Kidney (tissue), 14 donors: ENCODE measurements around the gene RAB33A. TPM values are rescaled to one million over a fixed set of nuclear protein-coding genes. Genes with fewer than 3 reads are reported as not detected.
"Not testable (repeated sequence)": the region's sequence is repeated elsewhere in the genome, so short reads cannot be mapped to it uniquely, and the experiment has no call there.

Experiments
- DNase-seq, 5 donors: peaks; one replicate each; pipeline ENCODE4 v3.0.0-alpha.2; 2013 to 2020
- FAIRE-seq: peaks from 2 replicates; lab custom pipeline; 2012; peaks lifted over from hg19 to GRCh38; lab: Jason Lieb, UNC
- H3K27ac ChIP-seq, 2 donors: one replicate each; pipeline ENCODE4 v1.7.0; 2013; ENCODE audit warnings: low read depth in 2 of 2, low read length in 2 of 2, inconsistent platforms in 1 of 2
- H3K27me3 ChIP-seq: one replicate; pipeline ENCODE4 v1.7.1; 2013; ENCODE audit warnings: low read length, inconsistent platforms; ENCODE audit not compliant: control insufficient read depth, insufficient read depth
- H3K36me3 ChIP-seq, 3 donors: one replicate each; pipeline versions ENCODE4 v1.7.0 to v1.7.1; 2013; ENCODE audit warnings: low read length in 3 of 3, control low read depth in 1 of 3, inconsistent platforms in 1 of 3; ENCODE audit not compliant: insufficient read depth in 3 of 3, control insufficient read depth in 2 of 3
- H3K4me1 ChIP-seq, 3 donors: one replicate each; pipeline versions ENCODE4 v1.7.0 to v1.7.1; 2013; ENCODE audit warnings: low read length in 3 of 3, inconsistent platforms in 1 of 3, low read depth in 1 of 3; ENCODE audit not compliant: control insufficient read depth in 2 of 3, insufficient read depth in 2 of 3
- H3K4me3 ChIP-seq, 3 donors: one replicate each; pipeline versions ENCODE4 v1.7.0 to v1.8.1; 2013; ENCODE audit warnings: low read length in 3 of 3, control low read depth in 1 of 3, inconsistent platforms in 1 of 3
- H3K9ac ChIP-seq, 3 donors: one replicate each; pipeline versions ENCODE4 v1.7.0 to v1.7.1; 2013; ENCODE audit warnings: low read length in 3 of 3, control low read depth in 1 of 3, inconsistent platforms in 1 of 3
- H3K9me3 ChIP-seq, 3 donors: one replicate each; pipeline versions ENCODE4 v1.7.0 to v1.7.1; 2013; ENCODE audit warnings: low read length in 3 of 3, control low read depth in 1 of 3, inconsistent platforms in 1 of 3; ENCODE audit not compliant: control insufficient read depth in 2 of 3, insufficient read depth in 1 of 3
- intact Hi-C: fragments of 100-400 bp; cut with DNase I; formaldehyde crosslinking; loops from one replicate; pipeline ENCODE4 v1.11.1; 2022
- polyA plus RNA-seq: library from polyadenylated mRNA; stranded (reverse); fragments of 350-450 nt; fragmentation: Illumina TruSeq; extraction: RNeasy Lipid Tissue Mini Kit (QIAGEN cat#74804); gene quantifications from one replicate; pipeline ENCODE4 v1.2.3, GENCODE V29; 2014; ENCODE audit warnings: low read depth, low replicate concordance; ENCODE audit not compliant: insufficient read depth
- total RNA-seq: library from RNA; stranded (reverse); fragmentation: NEBNext Ultra II Directional; extraction: Animal tissue kit (Norgen Biotek cat#: 25700); gene quantifications from one replicate; pipeline ENCODE4 v1.2.1, GENCODE V29; 2021
- TF ChIP-seq, protein P1 (sequence below): IDR thresholded peaks from 3 replicates; pipeline ENCODE4 v1.5.1; 2012; ENCODE audit warnings: mild to moderate bottlenecking, moderate library complexity, borderline replicate concordance; ENCODE audit not compliant: insufficient read depth; ENCODE audit errors: extremely low read depth
- donor health status: control.
- donor health status: control.
- donor health status: control.
- donor health status: control.
- donor health status: control.
- donor health status: DM: yes; HTN: yes; CAD: no.
- donor health status: Normal renal cell carcinoma (clear cell type).

Gene RAB33A
- total and polyA plus RNA-seq, 2 donors from 2014 or later = 2.9 TPM; not detected in 1

DNA sequence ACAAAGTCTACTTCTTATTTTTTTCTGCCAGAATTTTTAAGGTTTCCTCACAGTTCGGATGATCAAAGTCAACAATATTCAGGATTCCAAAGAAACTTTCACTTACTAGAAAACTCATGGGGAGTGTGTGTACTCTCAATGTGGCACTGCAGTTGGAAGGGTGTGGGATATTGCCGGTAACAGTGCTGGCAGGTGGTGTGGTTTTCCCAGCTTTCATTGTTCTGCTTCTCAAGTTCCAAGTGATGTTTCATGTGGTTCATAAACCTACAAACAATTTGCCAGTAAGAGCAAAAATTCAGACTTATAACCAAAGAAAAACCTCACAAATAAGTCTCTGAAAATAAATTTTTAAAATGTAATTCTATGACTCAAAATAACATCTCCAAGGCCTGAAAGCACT lies 57.1 kb downstream of the RAB33A start:
- no peak overlapping the region for H3K9ac ChIP-seq
- H3K27me3 ChIP-seq = no peaks in the 10 kb centered on the region
- FAIRE-seq (peak; percentile 21), DNase-seq (no peak)
- intact Hi-C loops = no loop called here
- peaks cover 0 to 2% (median 0%) of the 10 kb centered on the region in 3 donors for H3K36me3 ChIP-seq
- H3K27ac ChIP-seq = no peak overlapping the region
- TF ChIP-seq, protein P1, sequence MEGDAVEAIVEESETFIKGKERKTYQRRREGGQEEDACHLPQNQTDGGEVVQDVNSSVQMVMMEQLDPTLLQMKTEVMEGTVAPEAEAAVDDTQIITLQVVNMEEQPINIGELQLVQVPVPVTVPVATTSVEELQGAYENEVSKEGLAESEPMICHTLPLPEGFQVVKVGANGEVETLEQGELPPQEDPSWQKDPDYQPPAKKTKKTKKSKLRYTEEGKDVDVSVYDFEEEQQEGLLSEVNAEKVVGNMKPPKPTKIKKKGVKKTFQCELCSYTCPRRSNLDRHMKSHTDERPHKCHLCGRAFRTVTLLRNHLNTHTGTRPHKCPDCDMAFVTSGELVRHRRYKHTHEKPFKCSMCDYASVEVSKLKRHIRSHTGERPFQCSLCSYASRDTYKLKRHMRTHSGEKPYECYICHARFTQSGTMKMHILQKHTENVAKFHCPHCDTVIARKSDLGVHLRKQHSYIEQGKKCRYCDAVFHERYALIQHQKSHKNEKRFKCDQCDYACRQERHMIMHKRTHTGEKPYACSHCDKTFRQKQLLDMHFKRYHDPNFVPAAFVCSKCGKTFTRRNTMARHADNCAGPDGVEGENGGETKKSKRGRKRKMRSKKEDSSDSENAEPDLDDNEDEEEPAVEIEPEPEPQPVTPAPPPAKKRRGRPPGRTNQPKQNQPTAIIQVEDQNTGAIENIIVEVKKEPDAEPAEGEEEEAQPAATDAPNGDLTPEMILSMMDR = no peak
- no peak overlapping the region for H3K4me3 ChIP-seq
- no peaks in the 10 kb centered on the region for H3K4me1 ChIP-seq
- no peaks in the 10 kb centered on the region for H3K9me3 ChIP-seq

DNA sequence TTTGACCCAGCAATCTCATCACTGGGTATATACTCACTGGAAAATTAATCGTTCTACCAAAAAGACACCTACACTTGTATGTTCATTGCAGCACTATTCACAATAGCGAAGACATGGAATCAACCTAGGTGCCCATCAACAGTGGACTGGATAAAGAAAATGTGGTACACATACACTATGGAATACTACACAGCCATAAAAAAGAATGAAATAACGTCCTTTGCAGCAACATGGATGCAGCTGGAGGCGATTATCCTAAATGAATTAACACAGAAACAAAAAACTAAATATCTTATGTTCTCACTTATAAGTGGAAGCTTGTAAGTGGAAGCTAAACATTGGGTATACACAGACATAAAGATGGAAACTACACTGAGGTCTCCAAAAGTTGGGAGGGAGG lies 59.4 kb downstream of the RAB33A start:
- H3K27ac ChIP-seq, DNase-seq, H3K36me3 ChIP-seq, H3K4me1 ChIP-seq, H3K4me3 ChIP-seq, FAIRE-seq, H3K9me3 ChIP-seq, H3K27me3 ChIP-seq, intact Hi-C loops, H3K9ac ChIP-seq: not testable (repeated sequence)

Other genes starting within 250 kb of the RAB33A start
- 14.1 TPM for gene BCORL1, start 189.3 kb upstream of the RAB33A start, total RNA-seq
- 3.9 TPM for gene BCORL1, start 189.3 kb upstream of the RAB33A start, polyA plus RNA-seq
- gene ELF4, start 61.5 kb upstream of the RAB33A start, total RNA-seq = 18.0 TPM
- 2.6 TPM for gene ELF4, start 61.5 kb upstream of the RAB33A start, polyA plus RNA-seq
- 55.0 TPM for gene AIFM1, start 6.1 kb upstream of the RAB33A start, total RNA-seq
- gene AIFM1, start 6.1 kb upstream of the RAB33A start, polyA plus RNA-seq = 255 TPM
- 5.0 TPM for gene ZNF280C, start 96.9 kb downstream of the RAB33A start, total RNA-seq
- 0.60 TPM for gene ZNF280C, start 96.9 kb downstream of the RAB33A start, polyA plus RNA-seq
- gene SLC25A14, start 168.0 kb downstream of the RAB33A start, total RNA-seq = 12.5 TPM
- gene SLC25A14, start 168.0 kb downstream of the RAB33A start, polyA plus RNA-seq = 13.2 TPM
- not detected for gene GPR119, start 213.7 kb downstream of the RAB33A start, total RNA-seq
- gene GPR119, start 213.7 kb downstream of the RAB33A start, polyA plus RNA-seq = not detected
- 16.0 TPM for gene RBMX2, start 230.0 kb downstream of the RAB33A start, total RNA-seq
- gene RBMX2, start 230.0 kb downstream of the RAB33A start, polyA plus RNA-seq = 24.0 TPM